HEK293T (cell line): ENCODE measurements around the gene PSMD5.

ENCODE experiments used
- CTCF ChIA-PET: fragments of 350-600 bp; formaldehyde crosslinking; extraction: SDS; loops from one replicate; lab custom pipeline; 2021; ENCODE audit warnings: antibody characterized with exemption, inconsistent platforms; lab: Yijun Ruan, JAX
- POLR2A ChIA-PET: fragments of 350-600 bp; formaldehyde crosslinking; extraction: SDS; loops from one replicate; lab custom pipeline; 2020; ENCODE audit warnings: antibody characterized with exemption, inconsistent platforms; lab: Yijun Ruan, JAX
- DNase-seq: peaks from one replicate; pipeline ENCODE4 v3.0.0; 2012; ENCODE audit warnings: mixed read lengths; ENCODE audit errors: extremely low spot score
- ARNT ChIP-seq: fragments of 450-650 bp; IDR thresholded peaks from 2 replicates; pipeline ENCODE4 v1.6.1; 2017; ENCODE audit warnings: mild to moderate bottlenecking
- BHLHE40 ChIP-seq: fragments of 450-650 bp; IDR thresholded peaks from 2 replicates; pipeline ENCODE4 v1.6.1; 2016; ENCODE audit warnings: mild to moderate bottlenecking, moderate library complexity, borderline replicate concordance
- CTBP1 ChIP-seq: fragments of 450-650 bp; IDR thresholded peaks from 2 replicates; pipeline ENCODE4 v1.6.1; 2016; ENCODE audit warnings: borderline replicate concordance
- ELF4 ChIP-seq: fragments of 450-650 bp; IDR thresholded peaks from 2 replicates; pipeline ENCODE4 v1.6.1; 2017; ENCODE audit warnings: antibody characterized with exemption
- FOXA1 ChIP-seq: fragments of 450-650 bp; IDR thresholded peaks from 2 replicates; pipeline ENCODE4 v1.6.1; 2016; ENCODE audit warnings: mild to moderate bottlenecking
- FOXK2 ChIP-seq: fragments of 450-650 bp; IDR thresholded peaks from 2 replicates; pipeline ENCODE4 v1.6.1; 2016; ENCODE audit warnings: mild to moderate bottlenecking
- FOXM1 ChIP-seq: fragments of 450-650 bp; IDR thresholded peaks from 2 replicates; pipeline ENCODE4 v1.6.1; 2017; ENCODE audit warnings: mild to moderate bottlenecking, borderline replicate concordance
- HDGF ChIP-seq: fragments of 450-650 bp; IDR thresholded peaks from 2 replicates; pipeline ENCODE4 v1.6.1; 2017; ENCODE audit warnings: antibody characterized with exemption, borderline replicate concordance
- L3MBTL2 ChIP-seq: fragments of 450-650 bp; conservative IDR thresholded peaks from 2 replicates; pipeline ENCODE4 v1.6.1; 2016; ENCODE audit warnings: mild to moderate bottlenecking
- LEF1 ChIP-seq: fragments of 450-650 bp; IDR thresholded peaks from 2 replicates; pipeline ENCODE4 v1.6.1; 2017; ENCODE audit warnings: mild to moderate bottlenecking, borderline replicate concordance
- NFRKB ChIP-seq: fragments of 450-650 bp; IDR thresholded peaks from 2 replicates; pipeline ENCODE4 v1.6.1; 2016; ENCODE audit warnings: mild to moderate bottlenecking, moderate library complexity
- SP1 ChIP-seq: fragments of 450-650 bp; IDR thresholded peaks from 2 replicates; pipeline ENCODE4 v1.6.1; 2017
- SUZ12 ChIP-seq: fragments of 450-650 bp; IDR thresholded peaks from 2 replicates; pipeline ENCODE4 v1.6.1; 2016; ENCODE audit warnings: mild to moderate bottlenecking
- TARDBP ChIP-seq: fragments of 450-650 bp; IDR thresholded peaks from 2 replicates; pipeline ENCODE4 v1.6.1; 2016
- ZNF384 ChIP-seq: fragments of 450-650 bp; IDR thresholded peaks from 2 replicates; pipeline ENCODE4 v1.6.1; 2016
- TF ChIP-seq, protein P1 (sequence below): fragments of 450-650 bp; IDR thresholded peaks from 2 replicates; pipeline ENCODE4 v1.6.1; 2016

PSMD5 gene

DNA sequence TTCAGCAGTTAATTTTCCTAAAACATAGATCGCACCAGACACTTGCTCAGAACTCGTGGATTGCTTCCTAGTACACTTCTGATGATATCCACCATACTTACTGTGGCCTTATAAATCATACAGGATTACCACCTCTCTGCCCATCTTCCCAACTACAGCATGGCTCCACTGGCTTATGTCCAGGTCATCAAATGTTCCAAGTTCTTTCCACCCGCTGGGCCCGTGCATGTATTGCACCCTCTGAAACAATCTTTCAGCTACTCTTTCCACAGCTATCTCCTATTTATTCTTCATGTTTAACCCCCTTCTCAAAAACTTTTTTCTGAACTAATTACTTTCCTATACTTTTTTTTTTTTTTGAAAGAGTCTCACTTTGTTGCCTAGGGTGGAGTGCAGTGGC, 68.0 kb downstream of the PSMD5 start:
- no peak for TF ChIP-seq BHLHE40
- no peak for TF ChIP-seq ZNF384
- no peak for TF ChIP-seq L3MBTL2
- TF ChIP-seq TARDBP: no peak
- no peak for TF ChIP-seq ARNT
- no peak for TF ChIP-seq HDGF
- no peak for TF ChIP-seq LEF1
- TF ChIP-seq ELF4: no peak
- TF ChIP-seq NFRKB: no peak
- TF ChIP-seq CTBP1: no peak
- no peak for TF ChIP-seq FOXM1
- no peak for TF ChIP-seq FOXK2
- TF ChIP-seq, protein P1, sequence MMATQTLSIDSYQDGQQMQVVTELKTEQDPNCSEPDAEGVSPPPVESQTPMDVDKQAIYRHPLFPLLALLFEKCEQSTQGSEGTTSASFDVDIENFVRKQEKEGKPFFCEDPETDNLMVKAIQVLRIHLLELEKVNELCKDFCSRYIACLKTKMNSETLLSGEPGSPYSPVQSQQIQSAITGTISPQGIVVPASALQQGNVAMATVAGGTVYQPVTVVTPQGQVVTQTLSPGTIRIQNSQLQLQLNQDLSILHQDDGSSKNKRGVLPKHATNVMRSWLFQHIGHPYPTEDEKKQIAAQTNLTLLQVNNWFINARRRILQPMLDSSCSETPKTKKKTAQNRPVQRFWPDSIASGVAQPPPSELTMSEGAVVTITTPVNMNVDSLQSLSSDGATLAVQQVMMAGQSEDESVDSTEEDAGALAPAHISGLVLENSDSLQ: no peak
- no peak for TF ChIP-seq SP1
- no peak for TF ChIP-seq FOXA1
- TF ChIP-seq SUZ12: no peak
- DNase-seq: peak; percentile 19
- CTCF ChIA-PET: no interaction called here
- POLR2A ChIA-PET: interaction anchor here (1.2 kb wide), 1 partner anchor 18 kb away, joined by 5 read pairs; the partner anchor contains the start of gene FBXW2

DNA sequence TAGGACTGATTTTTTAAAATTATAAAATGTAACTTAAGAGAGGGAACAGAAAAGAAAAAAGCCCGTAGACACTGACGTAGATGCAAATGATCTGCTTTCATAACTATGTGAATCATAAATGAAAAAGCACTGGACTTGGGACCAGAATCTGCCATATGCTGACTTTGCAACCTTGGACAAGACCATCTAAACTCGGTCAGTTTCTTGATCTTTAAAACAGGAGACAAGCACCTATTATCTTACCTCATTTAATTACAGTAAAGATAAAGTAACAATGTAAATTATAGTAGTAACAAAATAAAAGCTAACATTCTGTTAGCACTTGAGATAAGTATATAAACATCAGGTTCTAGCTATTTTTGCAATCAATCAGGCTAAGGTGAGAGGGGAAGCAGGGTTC, 69.5 kb downstream of the PSMD5 start:
- ChIA-PET CTCF (interaction anchor here (0.6 kb wide), 1 partner anchor 282 kb away, joined by 3 read pairs; no protein-coding TSS in a partner anchor), POLR2A (interaction anchor here (1.3 kb wide), 1 partner anchor 20 kb away, joined by 3 read pairs; the partner anchor contains the start of gene FBXW2)
- DNase-seq: no peak
- TF ChIP-seq ELF4 (no peak), LEF1 (no peak), ARNT (no peak), SUZ12 (no peak), L3MBTL2 (no peak), BHLHE40 (no peak), HDGF (no peak), FOXM1 (no peak), SP1 (no peak), FOXK2 (no peak), NFRKB (no peak), CTBP1 (no peak), ZNF384 (no peak), TARDBP (no peak), FOXA1 (no peak)
- TF ChIP-seq, protein P1: no peak

GRCh38 chr9:120770931-120771330, 71.8 kb downstream of the PSMD5 start:
- no peak for DNase-seq
- CTCF ChIA-PET: no interaction called here
- TF ChIP-seq ZNF384 (no peak), CTBP1 (no peak), FOXM1 (no peak), SUZ12 (no peak), BHLHE40 (no peak), SP1 (no peak), TARDBP (no peak), LEF1 (no peak), L3MBTL2 (no peak), FOXK2 (no peak), HDGF (no peak), NFRKB (no peak), FOXA1 (no peak)
- TF ChIP-seq, protein P1: no peak
- POLR2A ChIA-PET: interaction anchor here (1.2 kb wide), 1 partner anchor 22 kb away, joined by 3 read pairs; the partner anchor contains the start of gene FBXW2

- no peak for DNase-seq
- TF ChIP-seq, protein P1: no peak
- TF ChIP-seq FOXK2 (no peak), CTBP1 (no peak), SUZ12 (no peak), FOXA1 (no peak), TARDBP (no peak), FOXM1 (no peak), BHLHE40 (no peak), NFRKB (no peak), L3MBTL2 (no peak), LEF1 (no peak), ZNF384 (no peak), ELF4 (no peak), ARNT (no peak), SP1 (no peak), HDGF (no peak)
- POLR2A ChIA-PET: no interaction called here
- CTCF ChIA-PET: no interaction called here
These were observed 73.8 kb downstream of the PSMD5 start for GRCh38 chr9:120768886-120769285.

GRCh38 chr9:120768247-120768646, 74.5 kb downstream of the PSMD5 start:
- CTCF ChIA-PET: no interaction called here
- TF ChIP-seq SP1 (no peak), LEF1 (no peak), TARDBP (no peak), L3MBTL2 (no peak)
- DNase-seq: no peak
- POLR2A ChIA-PET: interaction anchor here (1.3 kb wide), 1 partner anchor 161 kb away, joined by 3 read pairs; no protein-coding TSS in a partner anchor
